ENCODE measurements around the gene CRB2.

GRCh38 chr9:123353984-123354591, 1.9 kb upstream of the CRB2 start:
- peak; percentile 93 for TF ChIP-seq CTCF (conservative IDR thresholded peaks at IDR 0.05)
- TF ChIP-seq ZFX (IDR thresholded peaks at IDR 0.05): no peak

Measured in C4-2B (cell line).